GM19240 (cell line): ENCODE results near the gene TXLNB.

Source experiments
- DNase-seq: peaks from one replicate; pipeline ENCODE4 v3.0.0; 2011; ENCODE audit warnings: low spot score; ENCODE audit not compliant: insufficient read length

Gene TXLNB

DNA sequence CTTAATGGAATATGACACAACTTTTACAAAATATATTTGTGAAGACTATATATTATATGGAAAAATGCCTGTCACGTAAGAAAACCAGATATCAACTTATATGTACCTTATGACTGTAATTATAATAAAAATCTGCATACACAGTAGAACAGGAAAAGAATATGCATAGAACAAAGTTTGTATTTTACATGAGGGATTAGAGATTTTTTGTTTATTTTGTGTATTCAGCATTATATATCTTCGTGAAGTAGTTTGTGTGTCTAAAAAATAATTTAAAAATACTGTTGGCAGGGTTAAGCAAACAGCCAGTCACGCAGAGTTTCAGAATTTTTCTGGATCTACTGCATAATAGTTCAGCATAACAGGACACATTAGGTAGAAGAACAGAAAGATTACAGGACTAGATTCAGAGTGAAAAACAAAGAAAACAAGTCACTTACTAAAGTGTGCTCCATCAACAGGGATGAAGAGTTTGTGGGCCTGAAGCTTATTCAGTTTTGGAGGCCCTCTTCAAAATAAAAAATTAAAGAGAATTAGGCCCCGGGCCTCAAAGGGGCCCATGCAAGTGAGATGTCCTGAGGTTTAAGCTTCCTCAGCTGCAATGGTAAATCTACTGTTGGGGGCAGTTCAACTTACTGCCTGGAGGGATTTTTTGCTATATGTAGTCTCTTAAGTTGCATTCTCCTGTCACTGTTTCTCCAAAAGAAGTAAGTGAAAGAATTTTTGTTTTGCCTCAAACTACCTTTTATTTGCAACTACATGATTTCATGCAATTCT, 16.3 kb downstream of the TXLNB start:
- DNase-seq = no peak

DNA sequence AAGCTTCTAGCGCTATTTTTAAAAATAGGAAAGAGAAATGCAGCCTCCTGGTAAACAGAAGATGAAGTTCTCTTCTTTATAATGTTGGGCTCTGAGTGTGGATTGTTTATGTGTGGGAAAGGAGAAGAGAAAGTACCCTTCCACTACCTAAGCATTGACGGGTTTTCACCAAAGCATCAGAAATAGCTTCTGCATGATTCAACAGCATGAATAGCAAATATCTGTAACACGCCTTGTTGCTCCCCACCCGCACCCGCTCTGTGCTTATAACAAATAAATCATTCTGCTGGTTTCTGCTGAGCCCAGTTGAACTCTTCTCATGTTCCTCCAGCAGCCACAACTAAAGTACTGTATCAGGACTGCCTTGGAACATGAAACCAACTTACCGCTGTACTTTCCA, 20.7 kb downstream of the TXLNB start:
- DNase-seq = no peak

DNA sequence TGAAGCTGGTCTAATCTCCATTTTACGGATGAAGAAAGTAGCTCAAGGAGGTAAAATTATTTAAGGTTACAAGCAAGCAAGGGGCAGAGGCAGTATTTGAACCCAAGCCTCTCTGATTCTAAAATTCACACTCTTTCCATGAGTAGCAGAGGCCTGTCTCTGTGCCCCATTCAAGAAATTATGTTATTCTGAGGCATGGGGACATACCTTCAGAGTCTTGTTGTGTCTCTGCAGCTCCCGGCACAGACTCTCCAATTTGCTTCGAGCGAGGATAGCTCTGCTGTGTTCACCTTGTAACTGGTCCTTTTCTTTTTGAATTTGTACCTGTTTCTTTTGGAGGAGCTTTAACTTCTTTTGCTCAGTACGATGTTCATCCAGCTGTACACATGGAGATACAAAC, 21.5 kb downstream of the TXLNB start:
- DNase-seq = no peak

DNA sequence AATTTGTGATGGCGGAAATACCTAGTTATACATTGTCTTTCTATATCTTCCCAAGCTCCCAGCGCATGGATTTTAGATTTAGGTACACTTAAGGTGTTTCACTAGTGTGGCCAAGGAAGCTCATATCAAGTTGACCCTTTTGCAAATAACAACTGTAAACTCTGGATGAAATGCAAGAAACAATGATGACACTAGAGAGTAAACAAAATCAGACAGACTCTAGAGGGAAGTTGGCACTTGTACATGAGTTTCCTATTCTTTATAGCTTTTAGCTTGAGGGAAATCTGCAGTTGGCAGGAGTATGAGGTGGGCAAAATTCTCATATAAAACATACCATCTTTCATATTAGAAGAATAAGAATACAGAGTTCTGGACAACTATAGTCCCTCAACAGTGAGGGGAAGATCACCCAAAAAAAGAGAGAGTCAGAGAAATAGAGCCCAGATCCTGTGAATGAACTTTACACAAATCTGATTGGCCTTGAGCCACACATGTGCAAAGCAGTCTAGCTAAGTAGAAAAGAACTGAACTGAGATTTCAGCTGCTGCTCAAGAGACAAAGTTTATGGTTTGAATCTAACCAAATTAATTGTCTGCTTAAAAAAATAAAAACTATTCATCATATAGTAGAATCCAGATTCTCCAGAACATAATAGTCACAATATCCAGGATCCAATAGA, 26.1 kb downstream of the TXLNB start:
- DNase-seq = no peak

DNA sequence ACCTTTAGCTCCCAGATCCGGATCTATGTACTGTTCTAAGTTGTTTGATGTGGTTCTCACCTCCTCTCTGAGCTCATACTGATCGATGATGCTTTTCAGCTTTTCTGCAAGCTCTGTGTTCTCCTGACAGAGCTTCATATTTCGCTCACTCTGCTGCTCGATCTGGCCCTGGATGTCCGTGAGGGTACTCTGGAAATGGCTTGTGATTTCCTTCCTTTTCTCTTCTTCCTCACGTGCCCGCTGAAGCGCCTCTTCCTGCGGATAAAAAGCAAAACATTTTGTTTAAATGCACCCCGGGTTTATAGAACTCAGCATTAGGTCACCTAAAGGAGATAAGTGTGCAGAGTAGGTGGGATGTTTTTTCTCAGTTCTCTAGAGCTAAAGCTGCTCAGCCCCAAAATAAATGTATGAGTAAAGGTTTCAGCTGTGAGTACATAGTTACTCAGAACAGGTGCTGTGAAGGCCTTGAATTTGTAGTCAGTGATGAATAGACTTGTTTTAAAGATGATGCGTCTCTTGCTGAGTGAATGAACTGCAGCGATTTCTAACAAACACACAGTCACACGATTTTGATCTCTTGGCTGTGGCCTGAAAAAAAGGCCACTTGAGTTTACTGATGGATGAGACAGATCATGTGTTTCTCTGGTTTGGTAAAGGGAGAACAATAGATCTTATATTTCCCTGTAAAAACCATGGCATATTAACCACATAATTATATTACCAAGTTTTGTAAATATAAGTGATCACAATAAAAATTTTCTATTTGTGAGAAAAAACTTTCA, 29.1 kb downstream of the TXLNB start:
- DNase-seq = no peak

DNA sequence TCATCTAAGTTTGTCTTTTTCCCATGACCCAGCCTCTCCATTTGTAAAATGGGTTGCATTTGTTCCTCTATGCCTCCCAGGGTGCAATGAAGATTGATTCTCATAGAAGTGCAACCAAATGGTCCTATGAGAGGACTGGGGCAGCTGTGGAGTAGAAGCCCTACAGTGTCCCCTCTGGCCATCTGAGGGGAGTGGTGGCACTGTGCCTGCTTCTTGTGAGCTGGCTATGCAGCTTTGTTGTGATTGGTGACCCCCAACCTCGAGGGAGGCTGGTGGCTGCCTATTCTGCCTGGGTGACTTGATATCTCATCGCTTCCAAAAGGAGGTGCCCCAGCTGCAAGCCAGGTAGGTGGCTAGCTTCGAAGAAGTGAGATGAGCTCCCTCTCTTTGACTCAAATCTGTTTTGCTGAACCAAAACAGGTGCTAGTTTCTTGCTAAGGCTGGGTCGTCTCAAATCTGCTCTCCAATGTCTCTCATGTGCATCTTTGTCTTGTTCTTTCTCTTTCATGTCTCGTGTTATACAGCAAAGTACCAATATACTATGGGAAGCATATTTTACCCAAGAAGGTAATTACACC, 33.9 kb downstream of the TXLNB start:
- no peak for DNase-seq

DNA sequence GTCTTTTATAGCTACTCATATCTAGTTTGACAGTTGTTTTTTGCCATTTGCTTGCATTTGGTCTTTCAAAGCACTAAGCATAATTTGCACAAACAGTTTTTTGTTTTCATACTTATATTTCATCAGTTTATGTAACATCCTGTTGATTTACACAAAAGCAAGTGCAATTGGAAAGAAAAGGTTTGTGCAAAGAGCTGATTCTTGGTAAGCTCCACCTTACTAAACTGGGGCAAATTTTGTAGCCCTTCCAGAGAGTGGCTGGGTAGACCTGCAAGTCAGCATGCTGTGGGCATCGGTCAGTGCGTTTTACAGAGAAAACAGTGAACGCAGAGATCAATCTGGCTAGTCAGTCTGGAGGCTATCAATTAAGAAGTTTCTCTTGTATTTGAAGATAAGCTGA, 34.5 kb downstream of the TXLNB start:
- DNase-seq = no peak

DNA sequence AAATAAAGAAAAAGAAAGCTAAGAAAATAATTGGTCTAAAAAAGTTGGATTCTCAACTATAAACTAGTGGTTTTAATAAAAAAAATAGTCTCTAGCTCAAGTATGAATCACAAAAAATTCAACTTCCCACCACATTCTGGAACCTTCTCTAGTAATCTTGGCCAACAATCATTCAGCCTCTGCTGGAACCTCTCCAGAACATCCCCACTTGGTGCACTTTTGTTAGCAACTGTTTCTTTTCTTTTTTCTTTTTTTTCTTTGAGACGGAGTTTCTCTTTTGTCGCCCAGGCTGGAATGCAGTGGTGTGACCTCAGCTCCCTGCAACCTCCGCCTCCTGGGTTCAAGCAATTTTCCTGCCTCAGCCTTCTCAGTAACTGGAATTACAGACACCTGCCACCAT, 35.7 kb downstream of the TXLNB start:
- no peak for DNase-seq

DNA sequence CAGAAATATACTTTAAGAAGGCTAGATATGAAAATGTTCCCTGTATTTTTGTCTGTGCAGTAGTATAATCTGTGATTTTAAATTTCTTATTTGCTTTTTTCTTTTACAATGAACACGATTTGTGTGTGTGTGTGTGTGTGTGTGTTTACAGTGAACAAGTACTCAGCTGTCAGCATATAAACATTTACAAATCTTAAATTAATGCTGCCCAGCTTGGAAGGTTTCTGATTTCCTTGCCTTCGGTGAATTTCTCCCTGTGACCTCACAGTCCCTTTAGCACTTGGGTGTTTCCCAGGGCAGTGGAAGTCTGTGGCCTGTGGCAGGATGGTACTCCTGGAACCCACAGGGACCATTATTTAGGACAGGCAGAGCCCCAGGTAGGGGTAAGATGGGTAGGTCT, 37.6 kb downstream of the TXLNB start:
- no peak for DNase-seq

DNA sequence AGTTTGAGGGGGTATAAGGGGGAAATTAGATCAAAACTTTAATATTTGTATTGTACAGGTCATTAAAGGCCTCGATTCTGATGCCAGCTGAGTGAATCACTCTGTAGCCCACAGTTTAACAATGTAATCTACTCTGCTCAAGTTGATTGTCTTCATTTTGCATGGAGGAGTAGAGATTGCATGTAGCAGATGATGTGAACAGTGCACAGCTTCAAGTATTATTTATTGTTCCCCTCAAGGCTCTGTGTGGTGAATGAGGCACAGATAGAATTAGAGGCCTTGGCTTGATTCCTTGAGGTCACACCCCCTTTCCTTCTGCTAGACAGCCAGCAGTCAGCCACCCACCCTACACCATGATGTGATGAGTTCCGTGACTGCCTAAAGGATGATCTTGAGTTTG, 38.1 kb downstream of the TXLNB start:
- no peak for DNase-seq

DNA sequence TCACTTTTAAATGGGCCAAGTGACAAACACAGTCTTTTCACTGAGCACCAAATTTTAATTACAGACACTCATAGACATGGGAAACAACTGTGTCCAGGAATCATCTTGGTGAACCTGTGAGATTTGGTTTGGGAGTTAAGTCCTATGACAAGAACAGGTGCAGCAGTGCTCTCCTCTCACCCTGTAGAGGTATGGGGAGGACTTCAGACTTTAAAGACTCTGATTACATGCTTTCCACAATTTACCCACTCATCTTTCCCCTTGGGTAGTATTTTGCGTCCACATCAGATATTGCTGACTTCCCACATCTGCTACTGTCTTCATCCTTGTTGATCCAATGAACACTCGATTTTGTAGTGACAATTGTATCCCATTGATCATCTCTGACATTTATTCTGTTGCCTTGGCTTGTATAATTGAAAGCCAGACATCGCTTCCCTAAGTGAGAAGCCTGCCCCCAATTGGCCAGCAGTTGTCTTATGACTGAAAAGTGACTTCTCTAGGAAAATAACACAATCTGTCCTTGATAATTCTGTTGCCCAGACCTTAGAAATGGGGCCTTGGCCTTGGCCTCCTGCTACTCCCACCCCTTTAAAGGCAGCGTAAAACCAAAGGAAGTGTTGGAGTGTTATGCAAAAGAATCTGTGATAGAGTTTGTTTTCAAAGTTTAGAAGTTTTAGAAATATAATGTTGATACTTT, 40.0 kb downstream of the TXLNB start:
- no peak for DNase-seq

DNA sequence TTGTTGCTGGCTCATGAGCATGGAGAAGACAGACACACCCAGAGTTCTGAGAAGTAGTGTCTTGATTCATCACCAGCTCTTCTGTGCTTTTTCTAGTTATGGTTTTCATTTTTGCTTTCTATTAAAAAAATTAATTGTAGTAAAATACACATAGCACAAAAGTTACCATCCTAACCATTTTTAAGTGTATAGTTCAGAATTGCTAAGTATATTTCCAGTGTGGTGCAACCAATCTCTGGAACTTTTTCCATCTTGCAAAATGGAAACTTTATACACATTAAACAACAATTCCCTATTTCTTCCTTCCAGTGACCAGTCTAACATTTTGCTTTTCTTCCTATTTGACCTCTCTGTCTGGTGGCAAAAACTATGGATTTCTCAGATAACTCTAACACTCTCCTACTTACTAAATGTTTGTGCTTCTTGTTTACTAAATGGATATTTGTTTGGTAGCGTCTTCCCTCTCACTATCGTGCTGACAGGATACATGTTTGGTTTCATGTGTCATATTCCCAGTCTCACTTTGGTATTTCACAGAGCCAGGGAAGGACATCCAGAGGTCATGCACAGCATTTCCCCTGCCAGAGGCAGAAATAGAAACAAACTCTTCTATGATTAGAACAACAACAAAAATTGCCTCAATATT, 40.6 kb downstream of the TXLNB start:
- no peak for DNase-seq

DNA sequence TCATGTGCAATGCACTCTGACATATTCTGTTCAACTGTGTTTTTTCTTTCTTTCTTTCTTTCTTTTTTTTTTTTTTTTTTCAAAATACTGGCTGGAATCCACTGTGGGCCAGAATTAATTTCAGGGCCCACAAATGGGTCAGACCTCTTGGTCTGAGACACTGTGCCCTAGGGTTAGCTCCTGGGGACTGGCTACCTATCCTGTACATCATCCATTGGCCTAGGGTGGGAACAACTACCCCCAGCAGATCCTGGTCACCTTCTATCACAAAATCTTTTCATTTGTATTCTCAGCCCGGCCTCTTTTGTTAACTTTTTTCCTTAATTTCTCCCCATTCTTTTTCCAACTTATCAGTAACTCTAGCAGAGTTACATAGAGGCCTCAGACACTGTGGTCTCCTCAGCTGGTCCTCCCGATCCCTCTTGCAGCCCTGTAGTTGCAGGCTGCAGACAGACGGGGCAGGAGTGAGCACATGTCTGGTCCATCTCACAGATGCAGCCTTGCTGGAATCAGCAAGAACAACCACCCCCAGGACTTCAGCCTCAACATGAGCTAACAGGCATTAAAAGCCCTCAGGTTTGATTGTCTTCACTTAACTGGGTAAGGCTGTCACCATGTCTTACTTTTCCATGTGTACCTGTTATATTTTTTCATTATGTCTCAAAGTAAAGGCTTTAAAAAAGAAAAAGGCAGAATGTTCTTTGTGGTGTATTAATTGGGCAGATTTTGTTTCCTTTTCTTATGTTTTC, 41.3 kb downstream of the TXLNB start:
- peak; percentile 55 for DNase-seq

DNA sequence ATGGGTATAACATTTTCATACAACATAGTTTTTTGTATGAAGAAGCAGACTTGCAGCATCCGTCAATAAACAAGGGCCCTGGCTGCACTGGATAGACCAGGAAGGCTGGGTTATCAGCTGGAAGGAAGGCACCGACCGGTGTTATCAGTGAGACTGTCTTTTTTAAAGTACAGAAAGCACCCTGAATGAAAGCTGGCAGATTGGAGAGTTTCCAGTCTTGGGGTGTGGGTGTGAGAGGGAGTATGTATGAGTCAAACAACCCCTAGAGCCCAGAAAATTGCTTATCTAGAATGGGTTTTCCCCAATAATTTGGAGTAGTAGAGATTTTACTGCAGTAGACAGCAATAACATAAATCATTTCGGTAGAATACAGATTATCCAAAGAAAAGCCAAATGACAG, 42.4 kb downstream of the TXLNB start:
- DNase-seq = no peak

DNA sequence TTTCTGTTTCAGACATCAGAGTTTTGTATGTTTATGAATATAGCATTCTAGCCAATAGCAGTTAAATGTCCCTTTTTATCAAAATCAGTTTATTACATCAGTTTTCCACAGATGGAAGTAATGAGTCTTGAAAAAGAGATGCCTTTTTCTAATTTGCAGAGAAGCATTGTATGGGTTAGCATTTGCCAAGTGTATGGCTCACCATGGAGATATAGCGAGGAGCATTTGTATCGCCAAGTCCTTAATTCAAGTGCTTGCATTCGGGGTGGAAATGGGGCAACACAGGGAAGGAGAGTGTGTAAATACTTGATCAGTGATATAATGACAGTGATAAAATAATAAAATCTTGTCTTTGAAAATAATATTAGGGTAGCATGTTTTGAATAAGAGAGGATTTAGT, 42.9 kb downstream of the TXLNB start:
- DNase-seq = no peak

DNA sequence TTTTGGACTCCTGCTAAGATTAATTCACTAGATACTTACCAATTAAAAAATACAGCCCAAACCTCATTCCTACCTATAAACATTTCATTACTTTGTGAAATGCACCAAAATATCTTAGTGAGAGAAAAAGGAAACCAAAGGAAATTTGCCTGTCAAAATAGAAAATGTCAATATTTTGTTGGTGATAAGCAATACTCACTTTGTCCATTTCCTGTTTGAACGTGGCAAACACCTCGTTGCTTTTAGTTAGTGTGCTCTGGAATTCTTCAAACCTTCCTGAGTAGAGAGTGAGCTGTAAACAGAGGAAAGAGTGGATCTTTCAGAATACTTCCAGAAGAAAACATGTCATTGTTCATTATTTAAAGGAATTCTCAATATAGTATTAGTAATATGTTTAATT, 44.2 kb downstream of the TXLNB start:
- no peak for DNase-seq

DNA sequence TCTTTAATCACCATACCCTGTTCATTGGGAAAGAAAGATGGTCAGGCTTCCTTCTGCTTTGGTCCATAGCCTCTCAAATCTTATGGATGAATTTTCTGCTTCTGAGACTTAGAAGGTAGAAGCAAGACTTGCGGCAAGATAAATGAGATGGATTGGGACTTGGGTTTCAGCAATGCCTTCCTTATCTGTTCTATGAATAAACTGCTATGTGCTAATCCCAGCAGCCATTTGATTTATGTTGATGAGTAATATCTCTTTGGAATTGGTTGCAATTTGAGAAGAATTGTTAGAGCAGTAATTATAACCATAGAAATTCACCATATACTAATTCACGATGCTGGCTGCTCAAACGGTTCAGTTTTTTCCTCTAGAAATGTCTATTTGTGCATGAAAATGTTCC, 48.3 kb downstream of the TXLNB start:
- no peak for DNase-seq

DNA sequence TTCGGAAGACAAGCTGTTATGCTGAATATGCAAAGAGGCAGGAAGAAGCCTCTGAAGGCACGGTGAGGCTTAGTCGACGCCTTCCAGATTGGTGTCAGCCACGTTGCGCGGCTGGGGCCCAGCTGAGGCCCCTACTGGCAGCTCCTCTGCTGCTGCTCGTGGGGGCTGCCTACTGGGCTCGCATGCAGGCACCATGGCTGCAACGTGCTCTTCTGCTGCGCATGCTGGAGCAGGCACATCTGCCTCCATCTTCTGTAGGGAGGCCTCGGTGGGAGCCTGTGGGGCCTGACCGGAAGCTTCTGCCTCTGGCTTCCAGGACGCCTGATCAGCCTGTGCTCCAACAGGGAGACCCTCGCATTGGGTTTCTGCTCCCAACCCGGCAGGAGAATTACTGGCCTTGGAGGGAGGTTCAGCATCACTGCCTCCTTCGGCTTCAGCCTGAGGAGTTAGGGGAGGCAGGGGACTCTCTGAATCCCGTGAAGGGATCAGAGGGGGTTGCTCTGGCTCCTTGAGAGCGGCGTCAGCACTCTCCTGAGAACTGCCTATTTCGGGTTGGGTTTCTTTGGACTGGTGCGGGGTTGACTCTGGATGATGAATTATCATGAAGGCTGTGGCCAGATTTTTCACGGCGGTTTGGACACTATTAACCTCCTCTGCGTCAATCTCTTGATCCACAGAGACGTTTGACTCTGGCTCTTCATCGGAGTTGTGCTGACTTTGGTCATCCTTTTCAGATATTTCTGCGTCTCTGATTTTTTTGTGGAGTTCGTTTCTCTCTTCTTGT, 49.1 kb downstream of the TXLNB start:
- no peak for DNase-seq
